Measurements from ENCODE around the gene EFNB2. TPM values are rescaled to one million over a fixed set of nuclear protein-coding genes. Genes with fewer than 3 reads are reported as not detected.

EFNB2 gene
- total and polyA plus RNA-seq, 2 of the 13 experiments (the other 11 are each of a cell fraction or from before 2014, with no cell fraction given) = 0.11 to 0.20 TPM

- ATAC-seq = no peak
- H3K4me2 ChIP-seq (ENCODE audit: low read depth, low read length) = no peak overlapping the region
- peaks cover 7% of the 10 kb centered on the region for H3K4me1 ChIP-seq (ENCODE audit: insufficient read depth, low read length)
- 96% methylated on average over 4 of the region's 4 CpGs for WGBS (ENCODE audit: low lambda C conversion rate)
- ChIA-PET POLR2A (no interaction called here), CTCF (ENCODE audit: low intra/inter-chr PET ratio, low total read pairs) (no interaction called here)
- DNase-seq (ENCODE audit: low spot score) = no peak
- H3K9me3 ChIP-seq (ENCODE audit: low read length) = no peaks in the 10 kb centered on the region
- H3K9ac ChIP-seq (ENCODE audit: insufficient read depth, low read depth, low read length) = no peak overlapping the region
- no peak for FAIRE-seq
- peaks cover 0 to 17% of the 10 kb centered on the region in 2 experiments for H3K36me3 ChIP-seq (replicated peaks in 1 of 2; ENCODE audit: control insufficient read depth in 1 of 2, insufficient read depth in 2 of 2, low read length in 2 of 2)
- no peak overlapping the region for H3K27ac ChIP-seq (ENCODE audit: extremely low read length, insufficient read depth, low read length)
- intact Hi-C loops (cut with micrococcal nuclease; ENCODE audit: unreplicated experiment) (no loop called here), in situ Hi-C loops (cut with HindIII; ENCODE audit: extremely low pct_ligation_motif_present, low pct_unique_long_range_greater_than_20kb) (loop anchor here (25.0 kb wide), 2 partner anchors 1128 to 1978 kb away; no protein-coding TSS in a partner anchor)
- H4K20me1 ChIP-seq (ENCODE audit: insufficient read depth, low read length) = no peaks in the 10 kb centered on the region
- H3K79me2 ChIP-seq (ENCODE audit: insufficient read depth, low read length) = no peaks in the 10 kb centered on the region
- 0 out of 5 replicates have a peak, but pooled peaks cover 0 to 3% of the 10 kb centered on the region in 2 experiments for H3K27me3 ChIP-seq (ENCODE audit: control insufficient read depth in 1 of 2, insufficient read depth in 2 of 2, low read length in 2 of 2)
- no peak overlapping the region for H3K4me3 ChIP-seq (replicated peaks in 1 of 3; ENCODE audit: insufficient read depth in 1 of 3, low read depth in 2 of 3, low read length in 3 of 3)
- H2AFZ ChIP-seq (ENCODE audit: low read length) = no peak overlapping the region
- no TSS peak for BruUV-seq (replicated peaks)
- TF ChIP-seq HCFC1 (IDR thresholded peaks at IDR 0.05; ENCODE audit: low read depth, low read length) (no peak), AKNA (CRISPR knock-in tag; IDR thresholded peaks at IDR 0.05; ENCODE audit: borderline replicate concordance) (no peak), STAT6 (CRISPR knock-in tag; IDR thresholded peaks at IDR 0.05; ENCODE audit: borderline replicate concordance) (no peak), THAP9 (CRISPR knock-in tag; IDR thresholded peaks at IDR 0.05; ENCODE audit: borderline replicate concordance) (no peak), ZSCAN22 (CRISPR knock-in tag; IDR thresholded peaks at IDR 0.05) (no peak), NCOR1 (IDR thresholded peaks at IDR 0.05; ENCODE audit: borderline replicate concordance, low read length) (no peak), THYN1 (CRISPR knock-in tag; IDR thresholded peaks at IDR 0.05; ENCODE audit: borderline replicate concordance, low read depth) (no peak), ZNF558 (CRISPR knock-in tag; IDR thresholded peaks at IDR 0.05; ENCODE audit: borderline replicate concordance) (no peak), ETS1 (CRISPR knock-in tag; IDR thresholded peaks at IDR 0.05) (no peak), CBX2 (IDR thresholded peaks at IDR 0.05; ENCODE audit: low read depth, low read length) (no peak), CBX2 (CRISPR knock-in tag; IDR thresholded peaks at IDR 0.05; ENCODE audit: low read depth) (no peak), ZSCAN25 (CRISPR knock-in tag; IDR thresholded peaks at IDR 0.05) (no peak), ZNF501 (CRISPR knock-in tag; IDR thresholded peaks at IDR 0.05) (no peak)
Measured at GRCh38 chr13:106540613-106541012, 5.2 kb upstream of the EFNB2 start.
